Fibroblast of mammary gland (primary cell): ENCODE data around the gene TXNDC17.
"Not testable (repeated sequence)": the region's sequence is repeated elsewhere in the genome, so short reads cannot be mapped to it uniquely, and the experiment has no call there.

ENCODE experiments used
- DNase-seq: peaks from one replicate; pipeline ENCODE4 v3.0.0-alpha.2; 2010; ENCODE audit warnings: low read depth
- H3K4me3 ChIP-seq: 2 replicates; pipeline ENCODE4 v1.5.1; 2011; ENCODE audit warnings: low read depth, mild to moderate bottlenecking, low read length, moderate library complexity; ENCODE audit not compliant: control insufficient read depth
- CTCF ChIP-seq: conservative IDR thresholded peaks from 2 replicates; pipeline ENCODE4 v1.5.1; 2011; ENCODE audit warnings: low read depth, low read length, inconsistent platforms; ENCODE audit not compliant: control insufficient read depth, insufficient read depth

The TXNDC17 gene

GRCh38 chr17:6661464-6661848, 20.6 kb downstream of the TXNDC17 start:
- no peak for TF ChIP-seq CTCF
- H3K4me3 ChIP-seq = no peak overlapping the region
- DNase-seq = no peak

GRCh38 chr17:6663200-6663599, 22.3 kb downstream of the TXNDC17 start:
- not testable (repeated sequence) for DNase-seq, H3K4me3 ChIP-seq

GRCh38 chr17:6666077-6666521, 25.2 kb downstream of the TXNDC17 start:
- TF ChIP-seq CTCF = peak; percentile 98
- H3K4me3 ChIP-seq = no peak overlapping the region
- peak; percentile 81 for DNase-seq

DNA sequence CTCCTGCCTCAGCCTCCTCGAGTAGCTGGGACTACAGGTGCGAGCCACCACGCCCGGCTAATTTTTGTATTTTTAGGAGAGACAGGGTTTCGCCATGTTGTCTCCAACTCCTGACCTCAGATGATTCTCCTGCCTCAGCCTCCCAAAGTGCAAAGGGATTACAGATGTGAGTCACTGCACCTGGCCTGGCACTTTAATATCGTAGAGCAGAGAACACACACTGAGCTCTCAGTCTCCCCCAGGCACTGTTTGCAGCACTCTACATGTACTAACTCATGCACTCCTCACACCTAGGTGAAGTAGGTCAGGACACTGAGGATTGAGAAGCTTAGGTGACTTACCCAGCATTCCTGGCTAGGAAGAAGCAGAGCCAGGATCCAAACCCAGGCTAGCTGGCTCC, 25.7 kb downstream of the TXNDC17 start:
- H3K4me3 ChIP-seq = no peak overlapping the region
- no peak for DNase-seq
- no peak for TF ChIP-seq CTCF

DNA sequence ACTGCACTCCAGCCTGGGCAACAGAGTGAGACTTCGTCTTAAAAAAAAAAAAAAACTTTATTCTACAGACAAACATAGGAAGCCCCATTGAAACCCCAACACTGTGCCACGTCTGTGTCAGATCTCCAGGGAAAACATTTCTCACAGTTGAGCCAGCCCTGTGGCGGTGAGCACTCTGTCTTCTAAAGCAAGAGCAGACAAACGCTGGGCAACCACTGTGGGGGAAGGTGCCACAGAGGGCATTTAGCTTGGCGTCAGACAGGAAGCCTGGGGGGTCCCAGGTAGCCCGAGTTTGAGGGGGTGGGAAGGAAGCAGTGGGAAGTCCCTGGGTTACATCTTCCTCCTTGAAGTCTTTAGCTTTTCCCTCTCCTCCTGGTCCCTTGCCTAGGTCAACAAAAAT, 26.7 kb downstream of the TXNDC17 start:
- TF ChIP-seq CTCF = no peak
- H3K4me3 ChIP-seq = no peak overlapping the region

GRCh38 chr17:6668219-6668618, 27.4 kb downstream of the TXNDC17 start:
- no peak overlapping the region for H3K4me3 ChIP-seq
- no peak for DNase-seq
- TF ChIP-seq CTCF = no peak

More for the DNA sequence above, 26.7 kb downstream of the TXNDC17 start:
- DNase-seq = no peak

DNA sequence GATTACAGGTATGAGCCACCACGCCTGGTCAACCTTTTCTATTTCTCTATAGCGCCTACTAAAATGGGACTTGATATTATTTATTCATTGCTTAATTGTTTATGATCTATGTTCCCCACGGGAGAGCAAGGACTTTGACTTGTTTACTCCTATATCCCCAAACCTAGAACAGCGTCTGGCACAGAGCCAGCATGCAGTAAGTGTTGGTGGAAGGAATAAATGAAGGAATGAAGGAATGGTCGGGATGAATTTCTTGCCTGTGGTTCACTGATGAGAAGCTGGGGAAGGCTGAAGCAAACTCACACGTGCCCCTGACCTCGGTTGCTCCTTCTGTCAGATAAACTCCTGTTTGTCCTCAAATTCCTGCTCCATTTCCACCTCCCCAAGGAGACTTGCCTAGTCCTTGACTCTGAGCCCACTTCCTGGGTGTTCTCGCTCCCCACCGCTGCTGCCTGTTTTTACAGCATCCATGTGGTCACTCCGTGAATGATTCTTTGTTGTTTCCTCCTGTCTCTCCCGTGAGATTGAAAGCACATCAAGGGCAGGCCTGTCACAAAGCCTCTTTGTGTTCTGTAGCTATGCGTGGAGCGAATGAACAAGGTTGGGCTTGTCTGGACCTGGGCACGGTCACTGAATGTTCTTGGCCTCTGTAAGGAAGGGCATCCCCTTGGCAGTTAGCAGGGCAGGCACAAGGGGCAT, 28.0 kb downstream of the TXNDC17 start:
- H3K4me3 ChIP-seq = no peak overlapping the region
- TF ChIP-seq CTCF = no peak
- DNase-seq = no peak
